GM12873 (cell line): ENCODE results near the gene RPGRIP1.

Experiments
- TF ChIP-seq, protein P1 (sequence below): IDR thresholded peaks from 2 replicates; pipeline ENCODE4 v1.5.1; 2012; ENCODE audit warnings: low read depth, mild to moderate bottlenecking, moderate library complexity, low read length, control low read depth; ENCODE audit not compliant: insufficient read depth; ENCODE audit errors: missing control alignments

Gene RPGRIP1

DNA sequence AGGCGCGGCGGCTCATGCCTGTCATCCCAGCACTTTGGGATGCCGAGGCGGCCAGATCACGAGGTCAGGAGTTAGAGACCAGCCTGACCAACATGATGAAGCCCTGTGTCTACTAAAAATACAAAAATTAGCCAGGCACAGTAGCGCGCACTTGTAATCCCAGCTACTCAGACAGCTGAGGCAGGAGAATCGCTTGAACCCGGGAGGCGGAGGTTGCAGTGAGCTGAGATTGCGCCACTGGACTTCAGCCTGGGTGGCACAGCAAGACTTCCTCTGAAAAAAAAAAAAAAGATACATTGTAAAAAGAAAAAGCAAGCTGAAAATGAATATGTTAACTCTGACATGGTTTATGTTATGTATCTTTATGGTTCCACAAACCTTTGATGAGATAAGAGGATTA, 33.6 kb downstream of the RPGRIP1 start:
- TF ChIP-seq, protein P1, sequence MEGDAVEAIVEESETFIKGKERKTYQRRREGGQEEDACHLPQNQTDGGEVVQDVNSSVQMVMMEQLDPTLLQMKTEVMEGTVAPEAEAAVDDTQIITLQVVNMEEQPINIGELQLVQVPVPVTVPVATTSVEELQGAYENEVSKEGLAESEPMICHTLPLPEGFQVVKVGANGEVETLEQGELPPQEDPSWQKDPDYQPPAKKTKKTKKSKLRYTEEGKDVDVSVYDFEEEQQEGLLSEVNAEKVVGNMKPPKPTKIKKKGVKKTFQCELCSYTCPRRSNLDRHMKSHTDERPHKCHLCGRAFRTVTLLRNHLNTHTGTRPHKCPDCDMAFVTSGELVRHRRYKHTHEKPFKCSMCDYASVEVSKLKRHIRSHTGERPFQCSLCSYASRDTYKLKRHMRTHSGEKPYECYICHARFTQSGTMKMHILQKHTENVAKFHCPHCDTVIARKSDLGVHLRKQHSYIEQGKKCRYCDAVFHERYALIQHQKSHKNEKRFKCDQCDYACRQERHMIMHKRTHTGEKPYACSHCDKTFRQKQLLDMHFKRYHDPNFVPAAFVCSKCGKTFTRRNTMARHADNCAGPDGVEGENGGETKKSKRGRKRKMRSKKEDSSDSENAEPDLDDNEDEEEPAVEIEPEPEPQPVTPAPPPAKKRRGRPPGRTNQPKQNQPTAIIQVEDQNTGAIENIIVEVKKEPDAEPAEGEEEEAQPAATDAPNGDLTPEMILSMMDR: no peak

DNA sequence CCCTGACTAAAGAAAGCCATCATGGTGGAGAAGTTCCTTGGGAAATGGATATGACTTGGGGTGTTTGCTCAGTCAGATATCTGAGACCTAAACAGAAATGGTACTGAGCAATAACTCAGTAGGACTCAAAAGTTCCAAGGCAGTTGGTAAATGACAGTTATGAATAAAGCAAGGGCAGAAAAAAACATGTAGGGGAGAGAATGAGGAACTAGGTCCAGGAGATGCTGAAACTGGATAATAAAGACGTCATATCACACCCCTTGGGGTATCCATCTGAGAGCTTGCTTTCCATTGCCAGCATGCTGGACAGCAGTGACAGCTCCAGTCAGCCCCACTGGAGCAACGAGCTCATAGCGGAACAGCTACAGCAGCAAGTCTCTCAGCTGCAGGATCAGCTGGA, 37.5 kb downstream of the RPGRIP1 start:
- TF ChIP-seq, protein P1: no peak

DNA sequence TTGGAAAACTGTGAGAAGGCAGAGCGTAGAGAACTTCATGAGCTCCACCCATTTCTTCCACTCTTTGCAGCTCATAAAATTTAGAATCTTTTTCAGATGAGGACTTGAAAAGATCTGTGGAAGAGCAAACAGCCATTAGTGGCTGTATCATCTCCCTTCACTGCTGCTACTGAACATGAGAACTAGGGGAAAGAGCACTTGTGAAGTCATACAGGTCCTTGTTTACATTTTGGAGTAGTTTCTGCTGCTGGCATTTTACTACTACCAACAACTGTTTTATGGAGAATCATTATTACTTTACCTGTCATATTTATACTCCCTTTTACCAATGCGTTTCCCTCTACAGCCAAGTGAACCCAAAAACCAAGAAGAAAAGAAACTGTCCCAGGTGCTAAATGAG, 41.0 kb downstream of the RPGRIP1 start:
- TF ChIP-seq, protein P1: no peak

DNA sequence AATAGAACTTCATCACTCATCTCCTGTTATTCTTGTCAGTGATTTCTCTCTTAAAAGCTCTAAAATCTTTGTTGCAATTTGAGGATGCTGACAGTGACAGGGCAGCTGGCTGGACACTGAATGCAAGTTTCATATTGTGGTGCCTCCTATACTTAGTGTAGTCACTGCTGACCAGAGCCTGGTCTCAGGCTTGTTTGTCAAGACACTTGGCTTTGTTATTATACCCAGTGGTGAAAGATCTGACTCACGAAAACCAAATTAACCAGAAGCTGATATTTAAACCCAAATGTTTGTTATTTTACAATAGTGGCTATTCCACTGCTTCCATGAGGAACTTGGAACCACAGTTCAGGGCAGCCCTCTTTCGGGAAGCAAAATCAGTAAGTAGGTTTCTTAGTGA, 42.8 kb downstream of the RPGRIP1 start:
- TF ChIP-seq, protein P1: no peak

DNA sequence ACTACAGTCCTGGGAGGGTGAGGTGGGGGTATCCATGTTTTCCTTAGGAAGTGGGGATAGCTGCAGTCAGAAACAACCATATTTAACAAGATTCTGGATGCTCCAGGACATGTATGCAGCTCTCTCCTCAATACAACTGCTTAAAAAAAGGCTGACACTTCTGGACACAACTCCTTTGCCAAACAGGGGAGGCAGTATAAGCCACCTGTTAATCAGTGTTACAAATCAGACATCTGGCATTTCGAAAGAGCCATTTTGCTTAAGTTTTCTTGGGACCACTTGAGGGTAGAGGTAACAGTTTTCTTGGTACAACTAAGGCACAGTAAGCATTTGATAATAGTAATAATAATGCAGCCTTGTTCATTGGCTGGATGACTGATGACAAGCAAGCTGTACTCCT, 47.1 kb downstream of the RPGRIP1 start:
- TF ChIP-seq, protein P1: no peak
